ENCODE results near the gene EVA1B.

GRCh38 chr1:36285443-36286101 lies 37.9 kb downstream of the EVA1B start:
- peak; percentile 85 for TF ChIP-seq CTCF (conservative IDR thresholded peaks at IDR 0.05)
- TF ChIP-seq EZH2 (IDR thresholded peaks at IDR 0.05; ENCODE audit: low read depth) = no peak
